ENCODE results near the gene PFDN2.
"Not testable (repeated sequence)": the region's sequence is repeated elsewhere in the genome, so short reads cannot be mapped to it uniquely, and the experiment has no call there.

The PFDN2 gene

DNA sequence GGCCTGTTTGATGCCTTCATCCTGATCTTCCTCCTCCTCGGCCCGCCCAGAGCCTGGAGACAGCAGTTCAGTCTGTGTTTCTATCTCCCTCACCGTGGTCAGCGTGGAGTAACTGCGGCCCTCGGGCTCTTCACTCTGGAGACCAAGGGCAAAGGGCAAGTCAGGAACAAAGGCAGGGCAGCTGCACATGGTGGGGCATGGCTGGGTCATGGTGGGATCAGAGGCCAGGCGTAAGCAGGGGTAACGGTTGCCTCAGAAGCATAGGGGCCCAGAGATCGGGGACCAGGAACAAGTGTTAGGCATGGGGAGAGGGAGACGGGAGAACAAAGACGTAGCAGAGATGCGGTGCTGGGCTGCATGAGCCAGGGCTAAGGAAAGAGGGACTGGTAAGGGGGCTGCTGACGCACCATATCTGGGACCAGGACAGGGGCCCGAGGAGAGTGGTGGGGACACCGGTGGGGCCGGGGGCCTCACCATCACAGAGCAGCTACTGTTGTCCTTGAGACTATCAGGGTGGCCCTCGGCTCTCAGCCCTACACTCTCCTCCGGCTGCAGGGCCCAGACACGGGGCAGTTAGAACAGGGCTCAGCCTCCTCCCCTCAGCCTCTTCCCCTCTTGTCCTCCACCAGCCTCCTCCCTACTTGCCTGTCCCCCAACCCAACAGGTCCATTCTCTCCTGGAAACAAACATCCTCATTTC is 44.9 kb downstream of the PFDN2 start:
- no peak for FAIRE-seq
- no peak for TF ChIP-seq TAF1 (IDR thresholded peaks at IDR 0.05; ENCODE audit: borderline replicate concordance, low read depth, low read length)
- TF ChIP-seq POLR2AphosphoS5 (IDR thresholded peaks at IDR 0.05; ENCODE audit: low read depth, low read length): no peak
- TF ChIP-seq POLR2A (IDR thresholded peaks at IDR 0.05; ENCODE audit: low read depth, low read length): no peak

DNA sequence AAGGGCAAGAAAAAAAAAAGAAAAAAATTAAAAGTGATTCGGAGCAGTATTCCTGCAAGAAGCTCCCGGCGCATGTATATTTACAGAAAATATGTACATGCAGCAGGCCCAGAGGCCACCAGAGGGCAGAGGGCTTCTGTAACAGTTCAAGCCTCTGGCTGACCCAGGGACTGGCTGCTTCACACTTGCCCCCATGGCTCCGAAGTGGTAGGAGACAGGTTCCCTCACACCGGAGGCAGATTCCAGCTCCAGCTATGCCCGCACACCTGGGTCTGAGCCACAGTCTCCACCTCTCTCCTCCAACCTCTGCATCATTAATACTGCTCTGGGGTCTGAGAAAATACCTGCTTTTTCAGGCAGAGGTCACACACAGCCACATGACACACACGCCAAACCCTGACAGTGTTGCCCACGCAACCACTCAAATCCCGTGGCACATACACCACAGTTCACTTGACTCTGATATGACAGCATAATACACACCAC is 45.9 kb downstream of the PFDN2 start:
- FAIRE-seq (peak; percentile 83), DNase-seq (ENCODE audit: insufficient read length) (peak; percentile 71)

More for the DNA sequence above, 44.9 kb downstream of the PFDN2 start:
- no peak for DNase-seq (ENCODE audit: insufficient read length)

DNA sequence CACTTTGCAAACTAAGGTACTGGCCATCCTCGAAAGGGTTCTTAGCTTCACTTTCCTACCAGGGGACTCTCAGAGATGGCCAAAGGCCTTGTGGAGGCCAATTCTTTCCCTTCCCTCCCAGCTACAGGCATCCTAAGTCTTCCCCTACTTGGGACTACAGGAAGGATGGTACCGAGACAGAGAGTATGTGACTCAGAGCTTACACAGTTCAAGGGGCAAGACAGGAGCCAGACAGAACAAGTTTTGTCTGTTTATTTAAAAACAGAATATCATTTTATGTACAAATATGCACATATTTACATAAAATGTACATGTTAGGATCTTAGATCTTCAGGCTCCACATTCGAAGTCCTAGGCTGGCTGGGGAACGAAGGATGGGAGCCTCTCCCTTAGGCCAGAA is 47.1 kb downstream of the PFDN2 start:
- TF ChIP-seq POLR2A (IDR thresholded peaks at IDR 0.05; ENCODE audit: low read depth, low read length) (no peak), POLR2AphosphoS5 (IDR thresholded peaks at IDR 0.05; ENCODE audit: low read depth, low read length) (no peak), TAF1 (IDR thresholded peaks at IDR 0.05; ENCODE audit: borderline replicate concordance, low read depth, low read length) (no peak)
- DNase-seq (ENCODE audit: insufficient read length) (no peak), FAIRE-seq (no peak)

More for the DNA sequence above, 45.9 kb downstream of the PFDN2 start:
- TF ChIP-seq POLR2A (IDR thresholded peaks at IDR 0.05; ENCODE audit: low read depth, low read length) (no peak), TAF1 (IDR thresholded peaks at IDR 0.05; ENCODE audit: borderline replicate concordance, low read depth, low read length) (no peak), POLR2AphosphoS5 (IDR thresholded peaks at IDR 0.05; ENCODE audit: low read depth, low read length) (no peak)

DNA sequence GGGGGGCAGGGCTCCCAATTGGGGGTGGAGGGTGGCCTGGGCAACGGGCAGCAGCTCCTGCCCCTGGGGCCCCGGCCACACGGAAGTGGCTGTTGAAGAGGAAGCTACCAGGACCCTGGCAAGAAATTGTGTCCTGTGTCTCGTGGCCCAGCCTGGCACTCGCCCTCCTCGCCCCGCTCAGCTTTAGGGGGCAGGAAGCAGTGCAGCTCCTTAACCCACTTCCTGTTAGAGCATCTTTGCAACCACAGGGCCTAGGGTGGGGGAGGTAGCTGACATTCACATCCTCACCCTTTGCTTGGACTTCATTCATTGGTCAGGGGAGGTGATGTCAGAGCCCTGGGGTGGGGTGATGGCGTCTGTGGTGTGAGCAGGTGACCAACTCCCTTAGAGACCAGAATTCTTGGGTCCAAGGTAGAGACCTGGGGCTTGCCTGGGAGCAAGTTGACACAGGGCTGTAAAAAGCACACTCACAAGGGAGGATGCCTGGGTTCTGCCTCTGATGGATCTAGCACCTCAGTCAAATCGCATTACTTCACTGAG is 48.0 kb downstream of the PFDN2 start, which contains the start of gene ARHGAP30:
Gene ARHGAP30, minus strand, starts transcription at position 161 of the 540 bp plus-strand sequence. CDS start 267 bp downstream, outside the sequence.
- DNase-seq (ENCODE audit: insufficient read length) (peak; percentile 92), FAIRE-seq (peak; percentile 98)
- TF ChIP-seq POLR2A (IDR thresholded peaks at IDR 0.05; ENCODE audit: low read depth, low read length) (peak; percentile 90), TAF1 (IDR thresholded peaks at IDR 0.05; ENCODE audit: borderline replicate concordance, low read depth, low read length) (no peak; the same call in 1 of the 2 replicates), POLR2AphosphoS5 (IDR thresholded peaks at IDR 0.05; ENCODE audit: low read depth, low read length) (peak; percentile 89)

DNA sequence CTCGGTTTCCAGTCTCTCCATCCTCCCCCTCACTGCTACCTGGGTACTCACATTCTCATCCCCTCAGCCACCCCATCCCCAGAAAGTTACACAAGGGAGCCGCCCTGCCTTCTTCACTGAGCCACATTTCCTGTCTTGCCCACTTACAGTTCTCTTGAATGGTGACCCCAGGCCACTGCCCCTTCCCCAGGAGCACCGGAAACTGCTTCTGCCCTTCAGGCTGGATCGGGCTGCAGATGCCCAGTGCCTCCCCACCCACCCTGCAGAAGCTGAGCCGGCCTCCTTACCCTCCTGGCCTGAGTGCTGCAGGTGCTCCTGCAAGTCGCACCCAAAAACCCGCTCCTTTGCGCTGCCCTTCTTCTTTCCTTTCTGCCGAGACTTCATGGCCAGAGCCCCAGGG is 48.6 kb downstream of the PFDN2 start:
- DNase-seq (ENCODE audit: insufficient read length) (no peak), FAIRE-seq (peak; percentile 21)
- TF ChIP-seq POLR2AphosphoS5 (IDR thresholded peaks at IDR 0.05; ENCODE audit: low read depth, low read length) (no peak), POLR2A (IDR thresholded peaks at IDR 0.05; ENCODE audit: low read depth, low read length) (no peak), TAF1 (IDR thresholded peaks at IDR 0.05; ENCODE audit: borderline replicate concordance, low read depth, low read length) (no peak)

DNA sequence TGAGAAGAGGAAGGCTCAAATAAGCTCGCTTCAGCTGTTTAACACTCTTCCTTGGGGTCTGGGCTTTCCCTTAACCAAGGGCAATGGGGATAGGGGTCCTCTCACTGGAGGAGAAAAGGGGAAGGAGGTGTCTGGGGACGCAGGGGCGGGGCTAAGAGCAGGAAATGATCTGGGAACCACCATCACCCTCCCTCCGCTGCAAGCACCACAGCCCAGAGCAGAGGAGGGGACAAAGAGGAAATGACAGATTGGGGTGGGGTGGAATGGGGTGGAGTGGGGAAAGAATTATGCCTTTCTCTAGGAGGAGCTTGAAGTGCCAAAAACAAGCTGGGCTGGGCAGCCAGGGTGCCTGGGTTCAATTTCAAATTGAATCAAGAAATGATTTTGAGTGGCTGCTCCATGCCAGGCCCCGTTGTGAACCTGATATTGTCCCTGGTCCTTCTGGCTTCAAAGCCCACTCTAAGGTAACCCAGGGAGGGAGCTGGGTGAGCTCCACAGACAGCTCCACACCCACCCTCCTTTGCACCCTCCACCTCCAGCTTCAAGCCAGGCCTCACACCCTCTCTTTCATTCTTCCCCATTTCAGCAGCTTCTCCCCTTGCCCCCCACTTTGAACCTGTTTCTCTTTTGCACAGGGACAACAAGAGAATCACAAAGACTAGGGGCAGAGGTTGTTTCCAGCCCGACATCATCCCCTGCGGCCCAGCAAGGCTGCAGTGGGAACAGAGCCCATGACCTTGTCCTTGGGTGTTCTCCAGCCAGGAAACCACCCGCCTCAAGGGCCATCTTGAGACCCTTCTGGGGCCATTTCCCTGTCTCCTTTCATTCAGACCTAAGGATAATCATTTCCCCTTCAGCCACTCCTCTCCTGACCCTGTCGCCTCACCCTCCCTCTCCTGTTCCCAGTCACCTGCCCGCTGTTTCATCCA is 49.3 kb downstream of the PFDN2 start:
- TF ChIP-seq TAF1 (IDR thresholded peaks at IDR 0.05; ENCODE audit: borderline replicate concordance, low read depth, low read length) (peak; percentile 58; the same call in 1 of the 2 replicates), POLR2A (IDR thresholded peaks at IDR 0.05; ENCODE audit: low read depth, low read length) (peak; percentile 71; the same call in 1 of the 2 replicates), POLR2AphosphoS5 (IDR thresholded peaks at IDR 0.05; ENCODE audit: low read depth, low read length) (peak; percentile 85; the same call in 1 of the 2 replicates)
- FAIRE-seq (peak; percentile 97), DNase-seq (ENCODE audit: insufficient read length) (peak; percentile 71)

DNA sequence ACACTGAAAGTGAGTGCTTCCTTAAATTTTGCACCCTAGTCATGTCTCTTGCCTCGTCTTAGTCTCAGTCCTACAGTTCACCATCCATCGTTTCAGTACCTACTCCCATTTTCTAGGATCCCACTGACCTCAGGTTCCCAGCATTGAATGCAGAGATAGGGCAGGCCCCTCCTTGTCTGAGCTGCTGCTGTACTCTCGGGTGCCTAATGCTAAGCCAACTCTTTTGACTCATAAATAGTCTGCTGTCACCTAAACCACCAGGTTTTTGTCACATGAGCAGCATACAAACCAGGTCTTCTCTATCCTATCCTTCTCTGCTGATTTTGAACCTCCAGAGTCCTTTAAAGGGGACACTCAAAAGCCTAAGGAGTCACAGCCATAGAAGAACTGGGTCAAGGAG is 51.1 kb downstream of the PFDN2 start:
- DNase-seq (ENCODE audit: insufficient read length) (no peak), FAIRE-seq (no peak)
- TF ChIP-seq POLR2A (IDR thresholded peaks at IDR 0.05; ENCODE audit: low read depth, low read length): no peak

DNA sequence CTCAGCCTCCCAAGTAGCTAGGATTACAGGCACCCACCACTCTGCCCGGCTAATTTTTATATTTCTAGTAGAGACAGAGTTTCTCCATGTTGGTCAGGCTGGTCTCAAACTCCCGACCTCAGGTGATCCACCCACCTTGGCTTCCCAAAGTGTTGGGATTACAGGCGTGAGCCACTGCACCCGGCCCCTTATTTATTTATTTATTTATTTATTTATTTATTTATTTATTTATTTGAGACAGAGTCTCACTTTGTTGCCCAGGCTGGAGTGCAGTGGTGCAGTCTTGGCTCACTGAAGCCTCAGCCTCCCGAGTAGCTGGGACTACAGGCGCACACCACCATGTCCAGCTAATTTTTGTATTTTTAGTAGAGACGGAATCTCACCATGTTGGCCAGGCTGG is 52.2 kb downstream of the PFDN2 start:
- FAIRE-seq; DNase-seq (ENCODE audit: insufficient read length): not testable (repeated sequence)

DNA sequence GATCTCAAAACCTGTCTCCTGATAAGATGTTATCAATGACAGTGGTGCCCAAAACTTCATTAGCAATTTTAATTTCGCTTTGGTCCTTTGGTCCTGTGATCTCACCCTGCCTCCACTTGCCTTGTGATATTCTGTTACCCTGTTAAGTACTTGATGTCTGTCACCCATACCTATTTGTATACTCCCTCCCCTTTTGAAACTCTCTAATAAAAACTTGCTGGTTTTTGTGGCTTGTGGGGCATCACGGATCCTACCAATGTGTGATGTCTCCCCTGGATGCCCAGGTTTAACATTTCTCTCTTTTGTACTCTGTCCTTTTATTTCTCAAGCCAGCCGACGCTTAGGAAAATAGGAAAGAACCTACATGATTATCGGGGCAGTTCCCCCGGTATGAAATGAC is 53.9 kb downstream of the PFDN2 start:
- FAIRE-seq; DNase-seq (ENCODE audit: insufficient read length): not testable (repeated sequence)

DNA sequence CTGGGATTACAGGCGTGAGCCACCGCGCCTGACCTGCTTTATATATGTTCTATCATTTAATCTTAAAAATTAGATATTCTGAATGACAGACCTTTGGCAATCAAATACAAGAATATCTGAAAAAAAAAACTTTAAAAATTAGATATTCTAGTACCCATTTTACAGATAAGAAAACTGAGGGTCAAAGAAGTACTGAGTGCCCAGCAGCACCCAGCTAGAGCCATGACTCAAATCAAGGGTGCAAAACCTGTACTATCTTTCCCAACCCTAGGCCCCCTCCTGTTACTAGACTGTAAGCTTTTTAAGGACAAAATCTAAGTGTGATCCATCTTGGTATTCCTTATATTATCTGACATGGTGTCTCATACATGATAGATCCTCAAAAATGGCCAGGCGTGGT is 56.4 kb downstream of the PFDN2 start:
- FAIRE-seq: no peak
- DNase-seq (ENCODE audit: insufficient read length): no peak
- no peak for TF ChIP-seq POLR2A (IDR thresholded peaks at IDR 0.05; ENCODE audit: low read depth, low read length)
- TF ChIP-seq TAF1 (IDR thresholded peaks at IDR 0.05; ENCODE audit: borderline replicate concordance, low read depth, low read length): no peak
- no peak for TF ChIP-seq POLR2AphosphoS5 (IDR thresholded peaks at IDR 0.05; ENCODE audit: low read depth, low read length)

DNA sequence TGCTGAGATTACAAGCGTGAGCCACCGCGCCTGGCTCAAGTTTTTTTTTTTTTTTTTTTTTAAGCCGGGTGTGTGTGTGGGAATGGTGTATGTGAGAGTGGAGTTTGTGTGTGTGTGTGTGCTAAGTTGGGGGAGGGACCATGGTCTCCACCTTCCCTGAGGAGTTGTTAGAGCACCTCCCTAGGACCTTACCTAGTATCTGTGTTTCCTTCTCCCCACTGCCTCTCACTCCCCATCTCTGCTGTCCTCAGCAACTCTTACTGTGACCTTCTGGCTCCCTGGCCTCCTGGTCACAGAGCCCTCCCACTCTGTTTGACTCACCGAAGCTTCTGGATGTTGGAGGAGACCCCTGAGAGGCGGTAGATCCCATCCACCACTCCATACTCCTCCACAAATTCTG is 58.5 kb downstream of the PFDN2 start:
- TF ChIP-seq POLR2AphosphoS5 (IDR thresholded peaks at IDR 0.05; ENCODE audit: low read depth, low read length): no peak
- no peak for TF ChIP-seq POLR2A (IDR thresholded peaks at IDR 0.05; ENCODE audit: low read depth, low read length)
- no peak for TF ChIP-seq TAF1 (IDR thresholded peaks at IDR 0.05; ENCODE audit: borderline replicate concordance, low read depth, low read length)
- DNase-seq (ENCODE audit: insufficient read length) (no peak), FAIRE-seq (no peak)
